K562 (cell line): ENCODE results near the gene ANP32B. TPM values are rescaled to one million over a fixed set of nuclear protein-coding genes. Genes with fewer than 3 reads are reported as not detected.

Source experiments
- CHD1 ChIP-seq: fragments of 200-600 bp; sonication (generic); IDR thresholded peaks from one replicate; pipeline ENCODE4 v1.6.1; 2012; ENCODE audit warnings: mild to moderate bottlenecking, moderate library complexity, low read length, inconsistent platforms
- FOXA1 ChIP-seq: fragments of 450-650 bp; IDR thresholded peaks from 2 replicates; pipeline ENCODE4 v1.6.1; 2016; ENCODE audit warnings: mild to moderate bottlenecking, borderline replicate concordance
- GTF2A2 ChIP-seq: IDR thresholded peaks from 2 replicates; pipeline ENCODE4 v1.6.1; 2016; ENCODE audit warnings: mild to moderate bottlenecking, missing genetic modification characterization, missing compliant biosample characterization
- HMG20B ChIP-seq: fragments of 250-450 bp; sonication (Bioruptor Pico); IDR thresholded peaks from 2 replicates; pipeline ENCODE4 v1.5.0; 2021; ENCODE audit warnings: mild to moderate bottlenecking
- MAFF ChIP-seq: IDR thresholded peaks from 2 replicates; pipeline ENCODE4 v1.6.1; 2012; ENCODE audit warnings: low read length, improper control_type of control experiment
- POLR2AphosphoS2 ChIP-seq: IDR thresholded peaks from 2 replicates; pipeline ENCODE4 v1.6.1; 2012; ENCODE audit warnings: low read length, improper control_type of control experiment
- RBM25 ChIP-seq: fragments of 200-400 bp; formaldehyde crosslinking; IDR thresholded peaks from 2 replicates; pipeline ENCODE4 v1.6.1; 2018; ENCODE audit warnings: low read length, low read depth, moderate library complexity; ENCODE audit not compliant: severe bottlenecking
- SP2 ChIP-seq: IDR thresholded peaks from 2 replicates; pipeline ENCODE4 v1.6.1; 2011; ENCODE audit warnings: mild to moderate bottlenecking, low read depth, low read length, moderate library complexity; ENCODE audit not compliant: poor library complexity, severe bottlenecking; ENCODE audit errors: extremely low read depth
- ZBTB1 ChIP-seq: sonication (generic); formaldehyde crosslinking; IDR thresholded peaks from 2 replicates; pipeline ENCODE4 v1.8.1; 2023; ENCODE audit warnings: missing genetic modification reagents, low read depth, mild to moderate bottlenecking, borderline replicate concordance
- ZKSCAN1 ChIP-seq: fragments of 150-350 bp; IDR thresholded peaks from 2 replicates; pipeline ENCODE4 v1.6.1; 2016; ENCODE audit warnings: low read depth, low read length
- polyA plus RNA-seq, 8 experiments: library from polyadenylated mRNA; depleted of rRNA in 4 of 8; stranded (reverse) in 5 of 8; unstranded in 3 of 8; fragments of >200 nt; fragmentation: Nextera tagmentation in 2 of 8; fragmentation: Illumina TruSeq in 1 of 8; extraction: Ambion mirVana in 2 of 8; extraction: Trizol in 1 of 8; gene quantifications; 2 replicates each; pipeline versions ENCODE4 v1.2.1 to v1.2.3, GENCODE V29; 2011 to 2014; ENCODE audit warnings: inconsistent platforms in 1 of 8, missing spikeins in 1 of 8
- total RNA-seq, 7 experiments: library from RNA; depleted of rRNA in 6 of 7; stranded (reverse); fragments of >200 nt in 6 of 7; fragmentation: Illumina TruSeq in 2 of 7; extraction: Trizol in 2 of 7; gene quantifications; 2 replicates each; pipeline versions ENCODE4 v1.2.1 to v1.2.3, GENCODE V29; 2011 to 2021; ENCODE audit warnings: low replicate concordance in 1 of 7
- TF ChIP-seq, protein P1 (sequence below): fragments of 250-450 bp; sonication (Bioruptor Pico); IDR thresholded peaks from 2 replicates; pipeline ENCODE4 v1.8.0; 2021; ENCODE audit warnings: moderate library complexity, mild to moderate bottlenecking, inconsistent platforms

The ANP32B gene
- total and polyA plus RNA-seq, 9 of the 15 experiments (the other 6 are each of a cell fraction or from before 2014, with no cell fraction given): 68.9 to 815 (median 141) TPM

DNA sequence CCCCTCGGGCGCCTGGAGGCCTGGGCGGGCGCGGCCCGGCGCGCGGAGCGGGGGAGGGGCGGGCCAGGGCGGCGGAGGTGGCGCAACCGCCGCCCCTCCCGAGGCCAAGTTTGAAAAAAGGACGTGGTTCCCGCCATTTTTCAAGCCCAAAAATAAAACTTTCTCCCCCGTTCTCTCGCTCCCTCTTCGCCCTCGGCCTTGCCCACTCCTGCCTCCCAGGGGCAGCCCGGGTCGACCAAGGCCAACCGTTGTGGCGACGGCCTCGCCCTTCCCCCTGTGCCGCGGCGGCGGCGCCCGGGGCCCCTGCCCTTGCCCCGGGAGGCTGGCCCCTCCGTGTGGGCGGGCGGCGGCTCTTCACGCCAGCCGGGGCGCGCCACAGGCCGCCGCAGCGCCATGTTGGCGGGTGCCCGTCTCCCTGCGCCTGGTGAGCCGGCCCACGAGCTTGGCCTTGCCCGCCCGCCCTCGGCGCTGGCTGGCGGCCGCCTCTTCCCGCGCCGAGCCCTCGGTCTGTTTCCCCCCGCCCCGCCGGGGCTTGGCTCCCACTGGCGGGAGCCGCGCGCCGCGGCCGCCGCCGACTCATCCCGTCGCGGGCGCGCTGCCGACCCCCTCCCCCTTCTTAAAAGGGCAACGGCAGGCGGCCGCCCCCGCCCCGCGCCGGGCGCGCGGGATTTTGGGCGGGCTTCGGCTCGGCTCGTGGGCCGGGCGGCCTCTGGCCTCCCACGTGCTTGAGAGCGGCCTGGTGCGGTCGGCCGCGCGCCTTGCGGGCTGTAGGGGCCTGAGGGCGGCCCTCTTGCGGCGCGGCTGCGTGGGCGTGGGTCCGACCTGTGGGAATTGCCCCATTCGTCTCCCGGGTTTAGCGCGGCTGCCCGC, 1.3 kb downstream of the ANP32B start (continued):
- TF ChIP-seq ZBTB1 (CRISPR knock-in tag) (peak; percentile 97), RBM25 (peak; percentile 58), POLR2AphosphoS2 (0 out of 2 replicates have a peak, but pooled peaks have one; percentile 85), MAFF (no peak), GTF2A2 (tag) (no peak), SP2 (no peak), HMG20B (CRISPR knock-in tag) (no peak), FOXA1 (no peak), CHD1 (peak; percentile 44), ZKSCAN1 (no peak)
- TF ChIP-seq, protein P1, sequence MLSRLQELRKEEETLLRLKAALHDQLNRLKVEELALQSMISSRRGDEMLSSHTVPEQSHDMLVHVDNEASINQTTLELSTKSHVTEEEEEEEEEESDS (CRISPR knock-in tag): no peak
